H1 (cell line): ENCODE data around the gene NRXN3. TPM values are rescaled to one million over a fixed set of nuclear protein-coding genes. Genes with fewer than 3 reads are reported as not detected.

ENCODE experiments used
- CTCF ChIA-PET: fragments of 300-600 bp; sonication (Branson Sonifier 250); formaldehyde crosslinking; loops from one replicate; lab custom pipeline; 2021; ENCODE audit not compliant: partially characterized antibody; lab: Charles Lee
- POLR2A ChIA-PET: fragments of 300-600 bp; sonication (Branson Sonifier 250); formaldehyde crosslinking; loops from one replicate; lab custom pipeline; 2021; ENCODE audit warnings: inconsistent platforms; ENCODE audit not compliant: partially characterized antibody; lab: Charles Lee
- DNase-seq, 2 experiments: peaks; one replicate each; pipeline versions ENCODE4 v3.0.0 to v3.0.0-alpha.2; 2010 to 2022; ENCODE audit warnings: low spot score in 2 of 2, low read depth in 1 of 2, mixed read lengths in 1 of 2
- FAIRE-seq: peaks from 2 replicates; lab custom pipeline; 2011; peaks lifted over from hg19 to GRCh38; lab: Jason Lieb, UNC
- H2AFZ ChIP-seq: 2 replicates; pipeline ENCODE4 v1.8.1; 2012; ENCODE audit warnings: low read length, inconsistent platforms
- H2AK5ac ChIP-seq: 2 replicates; pipeline ENCODE4 v1.6.1; 2013; ENCODE audit warnings: low read depth, low read length
- H2BK120ac ChIP-seq: replicated peaks from 2 replicates; pipeline ENCODE3; 2013; ENCODE audit warnings: low read depth, low read length, inconsistent platforms
- H2BK12ac ChIP-seq: 2 replicates; pipeline ENCODE4 v1.6.1; 2013; ENCODE audit warnings: low read depth, low read length
- H2BK15ac ChIP-seq: 2 replicates; pipeline ENCODE4 v1.6.1; 2013; ENCODE audit warnings: low read length
- H2BK20ac ChIP-seq: 2 replicates; pipeline ENCODE4 v1.6.1; 2013; ENCODE audit warnings: low read length
- H2BK5ac ChIP-seq: 2 replicates; pipeline ENCODE4 v1.6.1; 2013; ENCODE audit warnings: low read depth, low read length
- H3K14ac ChIP-seq: 2 replicates; pipeline ENCODE4 v1.6.1; 2013; ENCODE audit warnings: inconsistent platforms; ENCODE audit not compliant: insufficient read length
- H3K18ac ChIP-seq: 2 replicates; pipeline ENCODE4 v1.6.1; 2013; ENCODE audit warnings: low read length; ENCODE audit errors: extremely low read depth
- H3K23ac ChIP-seq: 2 replicates; pipeline ENCODE4 v1.6.1; 2013; ENCODE audit warnings: inconsistent platforms; ENCODE audit not compliant: insufficient read length
- H3K23me2 ChIP-seq: 2 replicates; pipeline ENCODE4 v1.6.1; 2013; ENCODE audit warnings: low read depth, low read length
- H3K27ac ChIP-seq: 2 replicates; pipeline ENCODE4 v1.6.1; 2011; ENCODE audit warnings: low read depth, low read length, inconsistent platforms
- H3K27me3 ChIP-seq, 4 experiments: replicated peaks in 1 of 4; 1 replicate in 1 of 4; 2 replicates in 3 of 4; pipeline versions ENCODE4 v1.6.1 to v1.8.1; 2011 to 2013; ENCODE audit warnings: low read length in 3 of 4, mild to moderate bottlenecking in 3 of 4, inconsistent platforms in 2 of 4, mixed read lengths in 2 of 4, moderate library complexity in 1 of 4; ENCODE audit not compliant: control insufficient read depth in 3 of 4, insufficient read depth in 3 of 4; ENCODE audit errors: extremely low read depth in 1 of 4
- H3K36me3 ChIP-seq, 4 experiments: 2 replicates each; pipeline versions ENCODE4 v1.6.1 to v1.8.1; 2011 to 2013; ENCODE audit warnings: mild to moderate bottlenecking in 4 of 4, low read length in 3 of 4, moderate library complexity in 2 of 4, control low read depth in 1 of 4, inconsistent platforms in 1 of 4; ENCODE audit not compliant: insufficient read depth in 4 of 4, control insufficient read depth in 2 of 4
- H3K4ac ChIP-seq: replicated peaks from 2 replicates; pipeline ENCODE3; 2013; ENCODE audit warnings: low read length, low read depth, mixed read lengths, inconsistent platforms; ENCODE audit not compliant: insufficient read length
- H3K4me1 ChIP-seq, 4 experiments: replicated peaks in 1 of 4; 1 replicate in 1 of 4; 2 replicates in 3 of 4; pipeline versions ENCODE4 v1.6.1 to v1.8.1; 2011 to 2013; ENCODE audit warnings: low read length in 3 of 4, inconsistent platforms in 2 of 4, mixed read lengths in 1 of 4; ENCODE audit not compliant: insufficient read depth in 4 of 4, control insufficient read depth in 3 of 4
- H3K4me2 ChIP-seq, 2 experiments: 2 replicates each; pipeline versions ENCODE4 v1.6.1 to v1.8.1; 2011 to 2013; ENCODE audit warnings: low read depth in 2 of 2, low read length in 2 of 2, control low read depth in 1 of 2, inconsistent platforms in 1 of 2, mild to moderate bottlenecking in 1 of 2; ENCODE audit not compliant: insufficient read depth in 1 of 2
- H3K4me3 ChIP-seq, 4 experiments: fragments of 200-600, 300-600 bp in 1 of 4; sonication (generic), shearing (Covaris generic), sonication (Bioruptor Twin) in 1 of 4; 2 replicates each; pipeline versions ENCODE4 v1.5.1 to v1.8.1; 2011 to 2016; ENCODE audit warnings: low read length in 4 of 4, low read depth in 3 of 4, control low read depth in 2 of 4, inconsistent platforms in 2 of 4, mild to moderate bottlenecking in 2 of 4, mixed read lengths in 1 of 4, moderate library complexity in 1 of 4; ENCODE audit not compliant: insufficient read depth in 2 of 4; ENCODE audit errors: extremely low read depth in 1 of 4
- H3K56ac ChIP-seq: replicated peaks from 2 replicates; pipeline ENCODE3; 2013; ENCODE audit warnings: low read depth, mild to moderate bottlenecking, mixed read lengths, low read length, inconsistent platforms; ENCODE audit not compliant: insufficient read length
- H3K79me1 ChIP-seq: 2 replicates; pipeline ENCODE4 v1.6.1; 2013; ENCODE audit warnings: low read depth, low read length, control low read depth
- H3K79me2 ChIP-seq, 2 experiments: 2 replicates each; pipeline versions ENCODE4 v1.6.1 to v1.8.1; 2012 to 2013; ENCODE audit warnings: low read length in 2 of 2, mild to moderate bottlenecking in 2 of 2, inconsistent platforms in 1 of 2; ENCODE audit not compliant: insufficient read depth in 2 of 2, control insufficient read depth in 1 of 2
- H3K9ac ChIP-seq, 4 experiments: replicated peaks in 1 of 4; 1 replicate in 1 of 4; 2 replicates in 3 of 4; pipeline versions ENCODE4 v1.6.1 to v1.8.1; 2011 to 2013; ENCODE audit warnings: low read depth in 3 of 4, low read length in 3 of 4, control low read depth in 2 of 4, mild to moderate bottlenecking in 2 of 4, moderate library complexity in 2 of 4, inconsistent platforms in 1 of 4; ENCODE audit errors: extremely low read depth in 1 of 4
- H3K9me3 ChIP-seq, 2 experiments: 2 replicates each; pipeline versions ENCODE4 v1.6.1 to v1.8.1; 2012 to 2013; ENCODE audit warnings: mild to moderate bottlenecking in 2 of 2, moderate library complexity in 2 of 2, control low read depth in 1 of 2, inconsistent platforms in 1 of 2, low read depth in 1 of 2, low read length in 1 of 2, mixed read lengths in 1 of 2; ENCODE audit not compliant: insufficient read depth in 2 of 2
- H4K20me1 ChIP-seq, 2 experiments: replicated peaks in 1 of 2; 2 replicates each; pipeline versions ENCODE3 to v1.8.1; 2011 to 2013; ENCODE audit warnings: inconsistent platforms in 2 of 2, low read length in 2 of 2, mild to moderate bottlenecking in 1 of 2; ENCODE audit not compliant: insufficient read depth in 2 of 2, control insufficient read depth in 1 of 2
- H4K5ac ChIP-seq: 2 replicates; pipeline ENCODE4 v1.6.1; 2013; ENCODE audit warnings: low read length, low read depth, mixed read lengths, inconsistent platforms; ENCODE audit not compliant: insufficient read length
- H4K8ac ChIP-seq: 2 replicates; pipeline ENCODE4 v1.8.0; 2013; ENCODE audit warnings: mild to moderate bottlenecking, moderate library complexity, low read length, inconsistent platforms; ENCODE audit not compliant: insufficient read depth; ENCODE audit errors: extremely low read depth
- H4K91ac ChIP-seq: replicated peaks from 2 replicates; pipeline ENCODE3; 2013; ENCODE audit warnings: low read length, mixed read lengths, inconsistent platforms; ENCODE audit not compliant: insufficient read length
- RXRA ChIP-seq: IDR thresholded peaks from 2 replicates; pipeline ENCODE4 v1.6.1; 2011; ENCODE audit warnings: low read depth, mild to moderate bottlenecking, low read length, moderate library complexity; ENCODE audit not compliant: insufficient read depth
- WGBS, 2 experiments: shearing (Covaris generic) in 1 of 2; methylation state at CpG; one replicate each; pipeline versions ENCODE4 v1.1.6 to v1.1.7; 2013 to 2015; ENCODE audit warnings: low lambda C conversion rate in 2 of 2, mixed read lengths in 2 of 2, inconsistent platforms in 1 of 2, low coverage in 1 of 2, missing lambda C conversion rate in 1 of 2; ENCODE audit not compliant: insufficient replicate concordance in 2 of 2, insufficient coverage in 1 of 2, insufficient read length in 1 of 2; ENCODE audit errors: extremely low coverage in 1 of 2, missing lambda C conversion rate in 1 of 2; 5-methylcytosine and 5-hydroxymethylcytosine counted together
- polyA plus RNA-seq, 7 experiments: library from polyadenylated mRNA; depleted of rRNA in 3 of 7; stranded (reverse) in 5 of 7; unstranded in 2 of 7; fragments of >200 nt in 5 of 7; fragments of 200-250 nt in 2 of 7; gene quantifications; 1 replicate in 5 of 7; 2 replicates in 1 of 7; 4 replicates in 1 of 7; pipeline versions ENCODE4 v1.2.1 to v1.2.3, GENCODE V29; 2011 to 2013; ENCODE audit warnings: missing spikeins in 2 of 7, mixed read lengths in 2 of 7
- total RNA-seq: library from RNA; stranded (reverse); fragmentation: NEBNext Ultra II Directional; extraction: Animal tissue kit (Norgen Biotek cat#: 25700); gene quantifications from 2 replicates; pipeline ENCODE4 v1.2.1, GENCODE V29; 2021

NRXN3 gene
- total and polyA plus RNA-seq, 2 of the 8 experiments (the other 6 are each of a cell fraction or from before 2014, with no cell fraction given) = 2.6 to 4.1 TPM

DNA sequence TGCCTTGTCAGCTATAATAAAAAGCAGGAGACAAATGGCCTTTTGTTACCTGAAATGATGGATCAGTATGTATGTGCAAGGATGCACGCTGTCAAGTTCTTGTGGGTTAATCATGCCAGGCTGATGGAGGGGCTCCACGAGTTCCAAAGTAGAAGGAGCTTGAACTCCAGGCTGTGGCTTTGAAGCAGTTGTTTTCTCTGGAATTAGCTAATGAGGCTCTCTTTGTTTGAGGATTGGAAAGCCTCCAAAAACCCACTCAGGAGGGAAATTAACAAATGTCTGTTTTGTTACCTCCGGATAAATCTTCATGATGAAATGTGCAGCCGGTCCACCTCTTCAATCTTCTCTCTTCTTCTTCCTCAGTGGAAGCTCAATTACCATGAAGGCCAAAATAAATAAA is 1435.7 kb downstream of the NRXN3 start:
- Histone ChIP-seq H3K14ac (no peak overlapping the region), H2BK120ac (no peak overlapping the region), H4K8ac (no peak overlapping the region), H2BK20ac (no peak overlapping the region), H3K36me3 (no peaks in the 10 kb centered on the region), H3K4me3 (no peak overlapping the region), H3K4ac (no peak overlapping the region), H2BK5ac (no peak overlapping the region), H3K18ac (no peak overlapping the region), H3K56ac (no peak overlapping the region), H3K27me3 (no peaks in the 10 kb centered on the region), H3K23ac (no peak overlapping the region), H4K5ac (no peak overlapping the region), H3K9me3 (no peaks in the 10 kb centered on the region), H4K20me1 (no peaks in the 10 kb centered on the region), H3K27ac (no peak overlapping the region), H3K23me2 (no peaks in the 10 kb centered on the region), H3K4me1 (no peaks in the 10 kb centered on the region), H3K9ac (no peak overlapping the region), H4K91ac (no peak overlapping the region), H3K4me2 (no peak overlapping the region), H2BK12ac (no peak overlapping the region), H2AFZ (no peak overlapping the region), H2BK15ac (no peak overlapping the region), H3K79me2 (no peaks in the 10 kb centered on the region), H3K79me1 (no peaks in the 10 kb centered on the region), H2AK5ac (no peak overlapping the region)
- no peak for FAIRE-seq
- TF ChIP-seq RXRA = no peak
- WGBS, 2 experiments = 88% methylated on average over 4 of the region's 4 CpGs; no CpG with 5 or more reads in 1 of the 2 experiments
- CTCF ChIA-PET = interaction anchor here (0.6 to 1.1 kb wide), 5 partner anchors 18 to 672 kb away, joined by 3 read pairs; no protein-coding TSS in a partner anchor
- DNase-seq = no peak
- POLR2A ChIA-PET = no interaction called here
